GM12878 (cell line): ENCODE results near the gene SMPD2. TPM values are rescaled to one million over a fixed set of nuclear protein-coding genes. Genes with fewer than 3 reads are reported as not detected.
"Not testable (repeated sequence)": the region's sequence is repeated elsewhere in the genome, so short reads cannot be mapped to it uniquely, and the experiment has no call there.

Experiments used
- ATAC-seq: fragments of 200-7000 bp; cut with Tn5 transposase; 3 replicates; pipeline ENCODE4 v1.9.1; 2020; ENCODE audit warnings: mild to moderate bottlenecking, moderate library complexity
- BruUV-seq: library from RNA; stranded (reverse); fragments of 400-500 nt; replicated peaks from 2 replicates; lab custom pipeline; 2021; lab: Mats Ljungman, UMichigan
- CTCF ChIA-PET: fragments of 300-600 bp; sonication (Branson Sonifier 250); formaldehyde crosslinking; extraction: SDS; loops from one replicate; lab custom pipeline; 2021; ENCODE audit warnings: inconsistent platforms; lab: Yijun Ruan, JAX
- POLR2A ChIA-PET: fragments of 350-600 bp; formaldehyde crosslinking; extraction: SDS; loops from one replicate; lab custom pipeline; 2021; ENCODE audit warnings: inconsistent platforms; lab: Charles Lee
- RAD21 ChIA-PET: fragments of 300-600 bp; sonication (Branson Sonifier 250); formaldehyde crosslinking; loops from one replicate; lab custom pipeline; 2023; ENCODE audit warnings: antibody characterized with exemption; ENCODE audit not compliant: unreplicated experiment; lab: Charles Lee
- SMC1A ChIA-PET: fragments of 300-600 bp; sonication (Branson Sonifier 250); formaldehyde crosslinking; loops from one replicate; lab custom pipeline; 2023; ENCODE audit not compliant: unreplicated experiment, uncharacterized antibody; lab: Charles Lee
- DNase-seq: peaks from one replicate; pipeline ENCODE4 v3.0.0-alpha.2; 2011; ENCODE audit warnings: low read depth, low spot score
- FAIRE-seq: peaks from 3 replicates; lab custom pipeline; 2011; peaks lifted over from hg19 to GRCh38; lab: Jason Lieb, UNC
- H2AFZ ChIP-seq: 2 replicates; pipeline ENCODE4 v1.6.0; 2011; ENCODE audit warnings: low read depth, low read length, control low read depth; ENCODE audit not compliant: control insufficient read depth
- H3K27ac ChIP-seq: 2 replicates; pipeline ENCODE4 v1.5.1; 2011; ENCODE audit warnings: control low read depth; ENCODE audit not compliant: control insufficient read depth, insufficient read depth
- H3K27me3 ChIP-seq, 2 experiments: replicated peaks in 1 of 2; 2 replicates each; pipeline versions ENCODE4 v1.6.0 to v1.6.1; 2011; ENCODE audit warnings: low read length in 1 of 2; ENCODE audit not compliant: control insufficient read depth in 2 of 2, insufficient read depth in 2 of 2
- H3K36me3 ChIP-seq, 2 experiments: 2 replicates each; pipeline ENCODE4 v1.5.1; 2011; ENCODE audit warnings: low read length in 1 of 2; ENCODE audit not compliant: control insufficient read depth in 2 of 2, insufficient read depth in 2 of 2
- H3K4me1 ChIP-seq: 2 replicates; pipeline ENCODE4 v1.6.1; 2011; ENCODE audit warnings: mild to moderate bottlenecking, low read length, moderate library complexity, mixed read lengths; ENCODE audit not compliant: control insufficient read depth, insufficient read depth
- H3K4me2 ChIP-seq: 2 replicates; pipeline ENCODE4 v1.6.0; 2011; ENCODE audit warnings: control low read depth; ENCODE audit not compliant: control insufficient read depth, insufficient read depth
- H3K4me3 ChIP-seq: fragments of 200-600 bp; sonication (generic); 2 replicates; pipeline ENCODE4 v1.5.1; 2016
- H3K79me2 ChIP-seq: 2 replicates; pipeline ENCODE4 v1.6.0; 2011; ENCODE audit warnings: low read length; ENCODE audit not compliant: control insufficient read depth, insufficient read depth
- H3K9ac ChIP-seq: 2 replicates; pipeline ENCODE4 v1.8.0; 2011; ENCODE audit warnings: low read length, control low read depth, mixed read lengths; ENCODE audit not compliant: control insufficient read depth, insufficient read depth
- H3K9me3 ChIP-seq: replicated peaks from 3 replicates; pipeline ENCODE4 v1.5.1; 2011; ENCODE audit warnings: mild to moderate bottlenecking, low read length; ENCODE audit not compliant: control insufficient read depth, insufficient read depth
- H4K20me1 ChIP-seq: 2 replicates; pipeline ENCODE4 v1.6.0; 2011; ENCODE audit not compliant: control insufficient read depth, insufficient read depth
- GATAD2B ChIP-seq: fragments of 450-650 bp; conservative IDR thresholded peaks from 2 replicates; pipeline ENCODE4 v1.6.1; 2017; ENCODE audit warnings: low read depth, mild to moderate bottlenecking, moderate library complexity
- IKZF2 ChIP-seq, 2 experiments: fragments of 450-650 bp; IDR thresholded peaks; 2 replicates each; pipeline ENCODE4 v1.6.1; 2017; ENCODE audit warnings: mild to moderate bottlenecking in 2 of 2, moderate library complexity in 2 of 2
- JUND ChIP-seq: IDR thresholded peaks from 2 replicates; pipeline ENCODE4 v1.6.1; 2012; ENCODE audit warnings: low read depth, mild to moderate bottlenecking, low read length, improper control_type of control experiment, moderate library complexity
- MEF2B ChIP-seq: fragments of 450-650 bp; IDR thresholded peaks from 2 replicates; pipeline ENCODE4 v1.6.1; 2018; ENCODE audit warnings: mild to moderate bottlenecking, moderate library complexity; ENCODE audit not compliant: partially characterized antibody, poor library complexity, severe bottlenecking
- RAD21 ChIP-seq: IDR thresholded peaks from 2 replicates; pipeline ENCODE4 v1.6.1; 2011; ENCODE audit warnings: mild to moderate bottlenecking, low read depth, low read length, moderate library complexity; ENCODE audit not compliant: insufficient read depth
- SMAD5 ChIP-seq: IDR thresholded peaks from 2 replicates; pipeline ENCODE4 v1.6.1; 2016; ENCODE audit warnings: antibody characterized with exemption, low read depth
- SMARCA5 ChIP-seq: fragments of 450-650 bp; IDR thresholded peaks from 2 replicates; pipeline ENCODE4 v1.6.1; 2017; ENCODE audit warnings: mild to moderate bottlenecking
- ZNF217 ChIP-seq: fragments of 450-650 bp; IDR thresholded peaks from 2 replicates; pipeline ENCODE4 v1.6.1; 2017; ENCODE audit warnings: antibody characterized with exemption, mild to moderate bottlenecking
- ZZZ3 ChIP-seq: IDR thresholded peaks from 2 replicates; pipeline ENCODE4 v1.6.1; 2011; ENCODE audit warnings: low read depth; ENCODE audit not compliant: control insufficient read depth, insufficient read length
- WGBS: methylation state at CpG from one replicate; pipeline ENCODE4 v1.1.6; 2016; ENCODE audit warnings: low lambda C conversion rate; ENCODE audit not compliant: insufficient replicate concordance, insufficient coverage; ENCODE audit errors: missing lambda C conversion rate; 5-methylcytosine and 5-hydroxymethylcytosine counted together
- in situ Hi-C: fragments of 300-500 bp; cut with MboI; formaldehyde crosslinking; loops from 9 replicates; pipeline ENCODE4 v1.14.3; 2018; ENCODE audit warnings: mixed read lengths
- intact Hi-C: fragments of 100-400 bp; cut with micrococcal nuclease; formaldehyde crosslinking; loops from one replicate; pipeline ENCODE4 v1.14.2; 2022; ENCODE audit not compliant: unreplicated experiment
- polyA plus RNA-seq, 11 experiments: library from polyadenylated mRNA; depleted of rRNA in 4 of 11; unstranded in 6 of 11; stranded (reverse) in 5 of 11; fragments of >200 nt; fragmentation: Nextera tagmentation in 4 of 11; fragmentation: Illumina TruSeq in 1 of 11; extraction: Ambion mirVana in 4 of 11; extraction: Trizol in 1 of 11; gene quantifications; 1 replicate in 1 of 11; 2 replicates in 10 of 11; pipeline versions ENCODE4 v1.2.1 to v1.2.3, GENCODE V29; 2011 to 2016; ENCODE audit warnings: inconsistent platforms in 2 of 11, missing spikeins in 2 of 11, low read depth in 1 of 11
- total RNA-seq, 4 experiments: library from RNA; depleted of rRNA in 3 of 4; stranded (reverse); fragments of >200 nt in 3 of 4; fragmentation: Illumina TruSeq in 1 of 4; extraction: Trizol in 1 of 4; gene quantifications; 2 replicates each; pipeline versions ENCODE4 v1.2.1 to v1.2.3, GENCODE V29; 2013 to 2021
- TF ChIP-seq, protein P1 (sequence below): fragments of 450-650 bp; IDR thresholded peaks from 2 replicates; pipeline ENCODE4 v1.6.1; 2018; ENCODE audit warnings: mild to moderate bottlenecking, low read depth, moderate library complexity; ENCODE audit not compliant: partially characterized antibody

Gene SMPD2
- total and polyA plus RNA-seq, 10 of the 15 experiments (the other 5 are each of a cell fraction or from before 2014, with no cell fraction given), result 0.06 to 15.4 (median 9.7) TPM

DNA sequence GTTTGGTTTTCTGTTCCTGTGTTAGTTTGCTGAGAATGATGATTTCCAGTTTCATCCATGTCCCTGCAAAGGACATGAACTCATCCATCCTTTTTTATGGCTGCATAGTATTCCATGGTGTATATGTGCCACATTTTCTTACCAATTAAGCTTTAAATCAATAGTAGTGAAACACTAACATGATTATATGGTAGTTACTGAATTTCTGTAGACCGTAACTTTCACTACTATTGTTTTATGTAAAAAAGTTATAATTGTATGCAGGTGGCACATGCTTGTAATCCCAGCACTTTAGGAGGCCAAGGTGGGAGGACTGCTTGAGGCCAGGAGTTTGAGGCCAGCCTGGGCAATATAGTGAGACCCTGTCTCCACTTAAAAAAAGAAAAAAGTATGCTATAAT, 20.7 kb downstream of the SMPD2 start:
- ATAC-seq, H3K9me3 ChIP-seq, FAIRE-seq, H3K4me3 ChIP-seq, intact Hi-C loops, H3K9ac ChIP-seq, BruUV-seq, H3K27me3 ChIP-seq, H2AFZ ChIP-seq, H3K4me2 ChIP-seq, H4K20me1 ChIP-seq, H3K27ac ChIP-seq, in situ Hi-C loops, DNase-seq: not testable (repeated sequence)
- Histone ChIP-seq H3K36me3 (peaks cover 5 to 27% of the 10 kb centered on the region in 2 experiments), H3K79me2 (peaks cover 28% of the 10 kb centered on the region), H3K4me1 (peaks cover 38% of the 10 kb centered on the region)
- ChIA-PET POLR2A (interaction anchor here (1.1 to 13.1 kb wide), 2 partner anchors 19 to 21 kb away, joined by 4 to 132 read pairs; partner anchors contain the start of gene ZBTB24), RAD21 (interaction anchor here (1.3 to 10.1 kb wide), 2 partner anchors 19 to 30 kb away, joined by 3 to 97 read pairs; partner anchors contain the start of gene ZBTB24), CTCF (interaction anchor here (2.6 to 5.2 kb wide), 2 partner anchors 11 to 20 kb away, joined by 8 to 35 read pairs; partner anchors contain the start of gene ZBTB24), SMC1A (interaction anchor here (2.7 to 10.1 kb wide), 2 partner anchors 11 to 18 kb away, joined by 10 to 148 read pairs; partner anchors contain the start of gene ZBTB24)
- TF ChIP-seq ZNF217 (peak; percentile 79), SMARCA5 (peak; percentile 91), IKZF2 (IDR thresholded peaks at IDR 0.05) (0 out of 4 replicates have a peak, but pooled peaks of 1 of the 2 experiments have one; percentile 21)
- 100% methylated on average over 1 of the region's 1 CpG for WGBS

DNA sequence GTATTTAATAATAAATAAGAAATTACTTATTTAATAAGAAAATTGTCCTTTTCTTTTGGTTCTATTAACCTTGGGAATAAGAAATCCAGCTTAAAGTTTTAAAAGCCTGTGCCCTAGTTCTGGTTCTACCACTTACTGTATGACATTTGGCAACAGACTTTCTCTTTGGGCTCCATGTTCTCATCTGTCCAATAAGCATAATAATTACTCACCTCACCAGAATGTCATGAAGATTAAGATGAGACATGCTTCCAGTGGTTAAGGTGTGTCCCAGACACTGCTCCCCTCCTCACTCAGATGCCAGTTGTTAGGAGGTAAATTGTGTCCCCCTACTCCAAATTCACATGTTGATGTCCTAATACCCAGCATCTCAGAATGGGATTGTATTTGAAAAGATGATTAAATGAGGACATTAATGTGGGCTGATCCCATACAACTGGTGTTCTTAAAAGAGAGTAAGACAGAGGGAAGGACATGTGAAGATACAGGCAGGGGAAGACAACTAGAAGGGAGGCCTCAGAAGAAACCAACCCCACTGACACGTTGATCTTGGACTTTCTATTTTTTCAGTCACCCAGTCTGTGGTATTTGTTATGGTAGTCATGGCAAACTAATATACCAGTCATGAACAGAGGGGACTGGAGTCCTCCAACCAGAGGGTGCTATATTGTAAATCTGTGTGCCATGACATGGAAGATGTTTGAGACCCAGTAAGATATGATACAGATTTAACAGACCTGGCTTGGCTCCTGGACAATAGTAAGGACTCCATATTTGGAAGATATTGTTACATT, 21.4 kb downstream of the SMPD2 start:
- no TSS peak for BruUV-seq
- no peak for ATAC-seq
- Histone ChIP-seq H3K4me1 (peaks cover 34% of the 10 kb centered on the region), H3K9ac (no peak overlapping the region), H3K27me3 (no peaks in the 10 kb centered on the region), H3K27ac (no peak overlapping the region), H3K79me2 (peaks cover 20% of the 10 kb centered on the region), H3K9me3 (no peaks in the 10 kb centered on the region; the same call in 1 of the 3 replicates), H4K20me1 (no peaks in the 10 kb centered on the region), H3K4me3 (no peak overlapping the region), H3K36me3 (peaks cover 6 to 28% of the 10 kb centered on the region in 2 experiments), H2AFZ (no peak overlapping the region), H3K4me2 (no peak overlapping the region)
- 33% methylated on average over 1 of the region's 1 CpG for WGBS
- in situ Hi-C loops (no loop called here), intact Hi-C loops (no loop called here)
- ChIA-PET SMC1A (interaction anchor here (2.9 to 10.1 kb wide), 3 partner anchors 10 to 77 kb away, joined by 6 to 148 read pairs (median 16); partner anchors contain the start of gene ZBTB24), CTCF (interaction anchor here (5.2 kb wide), 1 partner anchor 19 kb away, joined by 35 read pairs; the partner anchor contains the start of gene ZBTB24), POLR2A (interaction anchor here (13.1 kb wide), 1 partner anchor 20 kb away, joined by 132 read pairs; the partner anchor contains the start of gene ZBTB24), RAD21 (interaction anchor here (10.1 kb wide), 1 partner anchor 18 kb away, joined by 97 read pairs; the partner anchor contains the start of gene ZBTB24)
- DNase-seq, result no peak
- peak; percentile 23 for FAIRE-seq
- TF ChIP-seq ZZZ3 (no peak), MEF2B (no peak), JUND (no peak), GATAD2B (no peak), RAD21 (no peak), SMAD5 (no peak)
- TF ChIP-seq, protein P1, sequence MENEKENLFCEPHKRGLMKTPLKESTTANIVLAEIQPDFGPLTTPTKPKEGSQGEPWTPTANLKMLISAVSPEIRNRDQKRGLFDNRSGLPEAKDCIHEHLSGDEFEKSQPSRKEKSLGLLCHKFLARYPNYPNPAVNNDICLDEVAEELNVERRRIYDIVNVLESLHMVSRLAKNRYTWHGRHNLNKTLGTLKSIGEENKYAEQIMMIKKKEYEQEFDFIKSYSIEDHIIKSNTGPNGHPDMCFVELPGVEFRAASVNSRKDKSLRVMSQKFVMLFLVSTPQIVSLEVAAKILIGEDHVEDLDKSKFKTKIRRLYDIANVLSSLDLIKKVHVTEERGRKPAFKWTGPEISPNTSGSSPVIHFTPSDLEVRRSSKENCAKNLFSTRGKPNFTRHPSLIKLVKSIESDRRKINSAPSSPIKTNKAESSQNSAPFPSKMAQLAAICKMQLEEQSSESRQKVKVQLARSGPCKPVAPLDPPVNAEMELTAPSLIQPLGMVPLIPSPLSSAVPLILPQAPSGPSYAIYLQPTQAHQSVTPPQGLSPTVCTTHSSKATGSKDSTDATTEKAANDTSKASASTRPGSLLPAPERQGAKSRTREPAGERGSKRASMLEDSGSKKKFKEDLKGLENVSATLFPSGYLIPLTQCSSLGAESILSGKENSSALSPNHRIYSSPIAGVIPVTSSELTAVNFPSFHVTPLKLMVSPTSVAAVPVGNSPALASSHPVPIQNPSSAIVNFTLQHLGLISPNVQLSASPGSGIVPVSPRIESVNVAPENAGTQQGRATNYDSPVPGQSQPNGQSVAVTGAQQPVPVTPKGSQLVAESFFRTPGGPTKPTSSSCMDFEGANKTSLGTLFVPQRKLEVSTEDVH, result no peak
